Ramos (cell line): ENCODE measurements around the gene SLC35E1.

ENCODE experiments used
- in situ Hi-C: fragments of 300-500 bp; cut with MboI; formaldehyde crosslinking; loops from one replicate; pipeline ENCODE4 v1.14.3; 2022; ENCODE audit warnings: low sequenced_read_pairs; ENCODE audit not compliant: unreplicated experiment

SLC35E1 gene

DNA sequence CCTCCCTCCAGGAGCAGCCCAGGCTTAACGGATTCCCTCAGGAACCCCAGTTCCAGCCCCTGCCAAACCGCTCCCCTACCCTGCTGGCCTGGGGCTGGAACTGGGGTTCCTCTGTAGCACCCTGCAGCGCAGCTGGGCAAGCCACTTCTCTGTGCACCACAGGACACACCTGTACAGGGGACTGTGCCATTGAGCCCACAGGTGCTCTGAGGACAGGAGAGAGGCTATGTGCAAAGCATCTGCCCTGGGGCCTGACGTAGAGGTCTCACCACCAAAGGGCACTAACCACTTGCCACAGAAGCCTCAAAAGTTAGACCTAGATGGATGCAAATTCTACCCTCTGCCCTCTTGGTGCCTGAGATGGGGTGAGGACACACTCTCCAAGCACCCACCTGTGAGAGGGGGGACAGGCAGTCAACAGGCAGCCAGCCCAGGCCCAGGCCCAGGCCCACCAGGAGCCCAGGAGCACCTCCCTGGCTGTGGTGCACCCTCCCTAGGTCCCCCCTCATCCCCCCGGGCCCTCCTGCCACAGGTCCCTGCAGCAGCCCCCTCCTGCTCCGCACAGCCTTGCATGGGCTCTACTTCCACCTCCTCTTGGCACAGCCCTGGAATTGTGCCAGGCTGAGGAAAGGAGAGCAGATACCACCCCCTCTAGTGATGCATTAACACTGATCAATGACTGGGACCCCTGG is 27.6 kb upstream of the SLC35E1 start:
- in situ Hi-C loops = no loop called here

DNA sequence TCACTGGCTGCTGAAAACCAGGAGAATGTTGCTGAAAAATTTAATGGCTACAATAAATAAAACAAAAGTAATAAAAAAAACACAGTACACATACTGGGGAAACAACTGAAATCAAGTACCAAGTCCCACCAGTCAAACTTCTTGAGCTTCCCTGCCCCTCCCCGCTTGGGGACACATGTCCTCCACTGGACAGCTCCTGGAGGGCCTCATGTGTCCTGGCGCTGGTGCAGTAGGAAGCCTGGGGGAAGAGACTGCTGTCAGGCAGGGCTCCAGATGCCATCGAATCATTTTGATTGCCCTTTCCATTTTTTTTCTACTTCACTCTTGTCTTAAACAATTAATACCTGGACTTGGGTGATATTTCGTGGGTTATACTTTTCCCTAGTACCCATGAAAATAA is 26.6 kb upstream of the SLC35E1 start:
- in situ Hi-C loops = no loop called here

DNA sequence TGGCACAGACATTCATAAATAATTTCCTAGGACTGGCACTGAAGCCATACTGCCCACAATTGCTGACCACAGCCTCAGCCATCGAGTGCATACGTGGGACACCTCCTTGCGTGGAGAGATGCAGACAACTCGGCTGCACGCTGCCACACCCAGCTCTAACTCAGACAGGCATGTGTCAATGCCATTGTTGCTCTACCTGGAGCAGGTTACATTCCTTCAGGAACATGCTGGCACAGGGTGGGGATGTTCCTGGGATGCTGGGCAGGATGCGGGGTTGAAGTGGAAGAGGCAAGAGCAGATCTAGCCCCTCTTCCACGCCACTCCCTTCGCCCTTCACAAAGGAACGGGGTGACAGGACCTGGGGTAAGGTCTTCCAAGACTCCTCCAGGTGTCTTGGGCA is 24.2 kb upstream of the SLC35E1 start:
- in situ Hi-C loops = no loop called here

DNA sequence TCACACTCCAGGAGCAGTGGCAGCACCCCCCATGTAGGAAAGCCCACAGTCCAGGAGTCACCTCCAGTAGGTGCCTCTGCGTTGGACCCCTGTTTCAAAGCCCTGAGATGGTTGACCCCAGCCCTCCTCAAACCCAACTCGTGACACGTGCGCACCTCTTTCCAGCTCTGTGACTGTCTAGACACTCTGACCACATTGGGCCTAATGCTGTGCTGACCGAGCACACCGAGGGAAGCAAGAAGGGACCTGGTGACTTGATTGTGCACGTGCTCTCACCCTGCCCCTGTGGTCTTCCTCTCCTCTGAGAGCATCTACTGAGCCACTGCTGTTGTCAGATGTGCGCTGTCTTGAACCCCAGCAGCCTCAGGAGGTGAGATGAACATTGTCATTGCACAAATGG is 22.9 kb upstream of the SLC35E1 start:
- in situ Hi-C loops = no loop called here

DNA sequence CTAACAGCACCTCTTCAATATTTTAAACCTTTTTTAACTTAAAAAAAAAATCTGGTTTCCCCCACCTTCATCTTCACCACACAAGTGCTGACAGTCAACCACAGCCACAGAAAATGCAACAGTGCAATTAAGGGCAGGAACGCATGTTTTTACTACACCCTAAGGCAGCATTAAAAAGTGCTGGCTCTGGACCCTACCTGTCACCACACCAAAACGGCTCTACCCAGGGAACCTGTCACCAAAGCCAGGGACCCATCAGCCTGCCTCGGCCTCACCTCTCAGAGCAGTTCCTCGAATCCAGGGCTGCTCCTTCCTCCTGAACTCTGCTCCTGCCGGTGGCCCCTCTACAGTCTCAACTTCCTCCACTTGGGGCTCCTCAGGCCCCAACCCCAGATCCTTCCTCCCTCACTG is 22.5 kb upstream of the SLC35E1 start:
- in situ Hi-C loops = no loop called here

DNA sequence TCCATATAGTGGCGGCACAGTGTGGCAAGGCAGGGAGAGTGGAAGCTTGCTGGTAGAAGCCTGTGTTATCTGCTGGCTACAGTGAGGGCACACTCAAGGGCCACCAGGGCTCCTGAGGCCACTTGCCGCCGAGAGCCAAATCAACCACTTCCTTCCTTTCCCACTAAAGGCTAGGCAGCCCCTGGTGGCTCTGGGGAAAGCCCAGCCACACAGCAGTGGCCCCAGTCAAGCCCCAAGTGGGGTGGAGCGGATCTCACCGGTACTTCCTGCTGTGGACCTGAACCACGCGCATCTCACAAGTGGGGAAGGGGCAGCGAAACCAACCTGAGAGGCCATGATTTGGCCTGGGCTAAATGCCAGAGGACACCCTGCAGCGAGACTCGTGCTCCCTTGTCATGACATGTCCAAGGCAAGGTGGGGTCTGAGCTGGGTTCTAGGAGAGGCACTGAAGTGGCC is 21.9 kb upstream of the SLC35E1 start:
- in situ Hi-C loops = no loop called here

DNA sequence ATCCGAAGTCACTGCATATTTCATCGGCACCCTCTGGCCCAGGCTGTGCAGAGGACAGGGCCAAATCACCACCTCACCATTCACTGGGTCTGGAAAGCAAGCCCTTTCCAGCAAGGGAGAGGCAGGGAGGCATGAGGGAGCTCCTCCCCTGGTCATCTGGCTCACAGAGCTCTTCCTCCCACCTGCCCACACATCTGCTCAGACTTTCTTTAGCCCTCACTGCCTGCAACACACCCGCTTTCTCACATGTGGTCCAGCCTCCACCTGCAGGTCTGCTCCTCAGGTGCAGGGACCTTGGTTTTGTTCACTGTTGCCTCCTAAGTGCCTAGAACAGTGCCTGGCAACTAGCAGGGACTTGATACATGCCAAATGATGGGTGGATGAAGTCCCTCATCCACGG is 21.0 kb upstream of the SLC35E1 start:
- in situ Hi-C loops = no loop called here

DNA sequence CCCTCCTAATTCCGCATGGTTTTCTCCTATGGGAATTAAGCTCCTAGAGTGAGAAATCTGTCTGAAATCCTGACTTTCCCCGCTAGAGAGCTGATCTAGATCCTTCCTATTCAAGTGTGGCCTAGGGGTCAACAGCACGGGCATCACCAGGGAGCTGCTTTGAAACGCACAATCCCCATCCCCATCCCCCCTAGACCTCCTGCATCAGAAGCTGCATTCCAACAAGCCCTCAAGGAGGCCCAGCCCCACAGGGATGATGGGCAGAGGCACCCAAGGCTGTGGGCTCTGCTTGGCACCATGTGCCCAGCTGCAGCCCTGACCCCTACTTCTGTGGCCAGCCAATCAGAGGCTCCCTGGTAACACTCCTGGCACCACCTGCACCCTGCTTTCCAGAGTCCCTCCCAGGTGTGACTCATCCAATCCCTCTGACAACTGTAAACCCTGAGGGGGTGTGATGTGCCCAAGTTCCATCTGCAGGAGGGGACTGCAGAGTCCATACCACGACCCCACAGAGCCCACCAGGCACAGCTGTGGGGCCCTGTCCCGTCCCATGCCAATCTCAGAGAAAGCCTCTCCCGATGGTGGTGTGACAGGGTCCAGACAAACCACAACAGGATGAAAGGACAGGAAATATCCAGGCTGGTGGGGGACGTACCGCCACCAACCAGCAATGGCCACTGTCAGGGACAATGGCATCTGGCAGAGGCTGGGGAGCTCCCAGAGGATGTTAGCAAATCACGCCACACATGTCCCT is 19.8 kb upstream of the SLC35E1 start:
- in situ Hi-C loops = no loop called here

DNA sequence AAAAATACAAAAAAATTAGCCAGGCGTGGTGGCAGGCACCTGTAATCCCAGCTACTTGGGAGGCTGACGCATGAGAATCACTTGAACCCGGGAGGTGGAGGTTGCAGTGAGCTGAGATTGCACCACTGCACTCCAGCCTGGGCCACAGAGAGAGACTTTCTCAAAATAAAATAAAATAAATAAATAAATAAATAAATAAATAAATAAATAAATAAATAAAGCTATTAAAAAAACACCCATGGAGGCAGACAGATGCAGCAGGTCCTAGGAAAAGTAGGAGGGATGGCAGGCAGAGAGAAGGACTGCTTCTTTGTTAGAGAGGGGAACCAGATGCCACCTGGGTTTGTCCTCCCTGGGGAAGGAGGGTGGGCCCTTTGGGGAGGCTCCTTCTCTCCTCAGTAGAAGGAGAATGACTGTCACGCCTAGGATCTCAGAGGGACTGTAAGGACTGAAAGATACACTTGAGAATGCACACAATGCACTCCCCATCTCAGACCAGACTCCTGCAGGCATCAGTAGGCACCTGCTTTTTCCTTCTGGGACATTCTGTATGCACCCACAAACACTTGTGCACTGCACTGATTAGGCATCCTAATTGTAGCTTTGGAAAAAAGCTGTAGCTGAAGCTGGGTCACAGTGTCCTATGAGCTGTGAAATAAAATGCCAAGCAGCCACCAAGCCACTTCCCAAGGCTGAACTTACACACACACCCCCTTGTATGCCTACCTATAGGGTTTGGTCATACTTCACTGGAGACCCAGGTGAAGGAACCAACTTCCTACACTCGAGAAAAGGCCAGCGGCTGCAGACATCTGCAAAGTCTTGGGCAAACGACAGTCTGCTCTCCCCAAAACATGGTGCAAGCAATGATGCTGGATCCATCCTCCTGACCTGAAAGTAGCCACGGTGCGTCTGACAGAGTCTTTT is 18.9 kb upstream of the SLC35E1 start:
- in situ Hi-C loops = no loop called here

DNA sequence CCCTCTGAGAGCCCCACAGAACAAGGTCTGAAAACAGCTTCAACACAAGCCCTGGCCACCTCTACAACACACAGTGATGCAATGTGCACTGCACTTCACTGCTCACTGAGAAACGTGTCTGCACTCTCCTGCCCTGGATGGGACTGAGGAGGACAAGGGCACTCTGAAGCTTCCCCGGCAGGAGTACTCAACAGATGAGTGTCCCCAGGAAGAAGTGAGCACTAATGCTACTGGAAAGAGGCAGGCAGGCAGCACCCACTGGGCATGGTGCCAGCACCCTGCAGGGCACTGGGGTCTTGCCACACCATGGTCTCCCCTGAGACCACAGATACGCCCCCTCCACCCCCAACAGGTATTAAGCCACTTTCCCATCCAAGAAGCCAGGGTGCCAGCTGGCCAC is 17.7 kb upstream of the SLC35E1 start:
- in situ Hi-C loops = no loop called here

DNA sequence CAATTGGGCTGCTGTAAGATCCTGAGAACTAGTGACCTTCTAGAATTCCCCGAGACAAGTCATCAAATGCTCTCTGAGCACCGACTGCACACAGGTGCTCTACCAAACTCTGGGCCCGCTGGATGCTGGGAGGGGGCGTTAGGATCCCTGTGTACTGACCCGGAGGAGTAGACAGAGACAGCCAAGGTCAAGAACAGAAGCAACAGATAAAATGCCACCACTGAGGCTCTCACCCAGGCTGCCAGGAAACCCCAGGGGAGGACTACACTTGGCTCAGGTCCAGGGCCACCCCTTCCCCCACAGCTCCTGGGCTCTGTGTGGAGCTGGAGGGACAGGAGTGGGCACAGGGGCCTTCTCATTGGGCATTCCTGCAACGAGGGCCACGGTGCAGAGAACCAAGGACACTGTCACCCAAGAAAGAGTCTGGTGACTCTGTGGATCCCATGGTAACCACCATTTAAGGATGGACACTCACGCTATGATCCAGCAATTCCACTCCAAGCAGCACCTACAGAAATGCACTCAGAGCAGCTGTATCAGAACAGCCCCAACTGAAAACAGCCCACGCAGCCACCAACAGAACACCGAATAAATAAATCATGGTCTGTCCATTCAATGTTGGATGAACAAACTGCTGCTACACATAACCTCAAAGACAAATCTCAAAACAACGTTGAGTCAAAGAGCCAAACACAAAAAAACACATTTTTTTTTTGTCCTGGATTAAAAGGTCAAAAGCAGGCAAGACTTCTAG is 16.8 kb upstream of the SLC35E1 start:
- in situ Hi-C loops = no loop called here

DNA sequence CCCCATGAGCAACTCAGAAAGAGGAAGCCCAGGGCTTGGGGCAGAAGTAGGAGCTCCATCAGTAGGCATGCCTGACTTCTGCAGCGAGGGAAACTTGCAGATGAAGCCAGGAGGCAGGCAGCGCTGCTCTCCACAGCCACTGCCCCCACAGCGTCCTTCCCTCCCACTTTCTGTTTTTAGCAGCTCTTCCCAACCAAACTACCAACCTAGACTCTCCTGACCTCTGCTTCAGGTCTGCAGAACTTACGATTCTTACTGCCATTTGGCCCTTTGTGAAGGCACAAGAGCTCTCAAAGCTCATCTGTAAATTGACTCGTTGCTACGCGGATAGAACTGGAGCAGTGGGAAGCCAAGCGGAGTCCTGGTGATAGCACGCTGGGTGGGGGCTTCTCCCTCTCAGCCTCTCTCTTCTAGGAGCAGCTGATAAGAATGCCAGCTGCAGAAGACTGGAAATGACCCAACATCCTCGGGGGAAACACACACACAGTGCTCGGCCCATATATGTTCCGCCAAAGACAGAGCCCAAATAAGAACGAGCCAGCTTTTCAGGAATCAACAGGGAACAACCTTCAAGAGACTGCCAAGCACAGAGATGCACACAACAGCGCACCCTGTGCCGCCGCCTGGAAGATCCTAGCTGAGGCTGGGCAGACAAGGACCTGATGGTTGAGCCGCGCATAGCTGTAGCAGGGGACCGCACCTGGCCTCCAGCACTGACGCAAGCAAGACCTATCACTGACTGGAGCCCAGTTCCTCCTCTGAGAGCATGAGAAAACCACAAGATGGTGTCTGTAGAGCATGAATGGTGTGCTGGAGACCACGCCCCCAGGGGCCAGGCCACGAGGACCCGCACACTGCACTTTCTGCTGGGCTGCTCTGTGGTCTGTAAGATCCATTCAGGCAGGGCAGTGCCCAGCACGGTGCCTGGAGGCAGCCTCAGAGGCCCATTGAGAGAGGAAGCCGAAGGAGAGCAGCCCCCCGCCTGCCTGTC is 15.9 kb upstream of the SLC35E1 start:
- in situ Hi-C loops = no loop called here

DNA sequence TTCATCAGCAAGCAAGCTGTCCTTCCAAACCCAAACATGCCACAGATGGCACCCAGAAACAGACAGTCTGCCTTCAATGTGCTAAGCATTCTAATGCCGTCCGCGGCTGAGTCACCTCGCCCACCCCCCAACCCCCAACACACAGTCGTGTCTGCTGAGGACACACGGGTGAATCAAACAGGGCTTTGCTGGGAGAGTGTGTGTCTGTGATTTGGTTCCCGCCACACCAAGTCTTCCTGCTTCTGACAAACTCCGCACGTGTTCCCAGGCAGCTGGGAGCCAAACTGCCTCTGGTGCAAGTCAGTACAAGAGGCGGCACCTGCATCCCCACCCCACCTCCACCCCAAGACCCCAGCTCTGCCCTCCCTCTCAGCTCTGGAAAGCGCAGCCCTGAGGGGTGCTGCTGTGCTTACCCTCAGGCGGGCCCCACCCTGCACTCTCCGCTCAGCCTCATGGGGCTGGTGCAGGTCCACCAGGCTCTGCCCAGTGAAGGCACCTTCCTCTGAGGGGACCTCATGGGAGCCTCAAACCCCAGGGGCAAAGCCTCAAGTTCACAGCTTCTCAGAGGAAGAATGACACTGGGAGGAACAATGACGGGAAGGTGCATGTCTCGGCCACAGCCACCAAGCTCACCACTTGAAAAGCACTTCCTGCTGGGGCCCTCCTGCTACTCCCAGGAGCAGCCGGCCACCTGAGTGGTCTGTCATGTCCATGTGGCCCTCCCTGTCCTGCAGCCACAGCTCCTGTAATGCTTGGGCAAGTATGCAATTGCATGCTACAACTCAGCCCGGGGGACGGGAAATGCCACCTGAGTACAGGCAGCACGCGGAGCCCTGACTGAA is 15.0 kb upstream of the SLC35E1 start:
- in situ Hi-C loops = no loop called here

DNA sequence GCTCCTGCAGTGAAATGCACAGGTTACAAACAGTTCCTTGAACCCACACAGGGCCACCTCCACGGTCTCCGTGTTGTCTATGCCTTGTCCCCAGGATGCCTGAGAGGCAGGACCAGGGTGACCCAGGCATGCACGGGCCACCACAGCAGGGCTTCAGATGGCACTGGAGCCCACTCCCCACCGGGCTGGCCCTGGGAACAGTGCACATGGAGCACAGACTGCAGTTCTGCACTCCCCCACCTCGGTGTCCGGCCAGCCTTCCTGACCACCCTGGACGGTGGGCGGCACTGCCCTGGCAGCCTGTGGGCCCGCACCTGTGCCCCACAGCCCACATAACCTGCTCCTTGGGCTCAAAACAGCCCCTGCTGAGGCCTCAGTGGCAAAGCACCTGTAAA is 14.3 kb upstream of the SLC35E1 start:
- in situ Hi-C loops = no loop called here

DNA sequence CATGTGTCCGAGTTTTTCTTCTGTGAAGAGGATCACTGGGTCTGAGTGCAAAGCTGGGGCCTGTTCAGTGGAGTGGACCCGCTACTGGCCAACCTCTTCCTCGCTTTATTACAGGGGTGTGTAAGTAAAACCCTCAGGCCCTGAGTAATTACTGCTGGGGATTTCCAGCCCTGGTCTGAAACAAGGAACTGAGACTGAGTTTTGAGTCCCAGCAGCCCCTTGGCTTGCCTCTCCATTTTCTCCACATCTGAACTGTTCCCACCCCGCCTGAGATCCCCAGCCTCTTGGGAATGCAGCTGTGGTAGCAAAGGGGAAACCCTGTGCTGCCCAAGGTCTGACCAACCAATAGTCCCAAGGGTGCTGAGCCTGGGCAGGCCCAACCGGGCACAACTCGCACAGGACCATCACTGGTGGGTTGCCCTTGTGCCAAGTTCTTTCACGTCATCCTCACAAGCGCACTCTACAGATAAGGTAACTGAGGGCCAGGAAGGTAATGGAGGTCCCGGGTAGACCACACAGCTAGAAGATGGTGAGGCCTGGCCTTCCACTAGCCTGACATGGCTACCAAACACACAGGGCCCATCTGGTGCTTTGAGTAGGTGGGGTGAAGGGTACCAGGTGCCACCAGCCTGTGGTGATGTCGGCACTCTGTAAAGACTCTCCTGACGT is 13.7 kb upstream of the SLC35E1 start:
- in situ Hi-C loops = no loop called here

DNA sequence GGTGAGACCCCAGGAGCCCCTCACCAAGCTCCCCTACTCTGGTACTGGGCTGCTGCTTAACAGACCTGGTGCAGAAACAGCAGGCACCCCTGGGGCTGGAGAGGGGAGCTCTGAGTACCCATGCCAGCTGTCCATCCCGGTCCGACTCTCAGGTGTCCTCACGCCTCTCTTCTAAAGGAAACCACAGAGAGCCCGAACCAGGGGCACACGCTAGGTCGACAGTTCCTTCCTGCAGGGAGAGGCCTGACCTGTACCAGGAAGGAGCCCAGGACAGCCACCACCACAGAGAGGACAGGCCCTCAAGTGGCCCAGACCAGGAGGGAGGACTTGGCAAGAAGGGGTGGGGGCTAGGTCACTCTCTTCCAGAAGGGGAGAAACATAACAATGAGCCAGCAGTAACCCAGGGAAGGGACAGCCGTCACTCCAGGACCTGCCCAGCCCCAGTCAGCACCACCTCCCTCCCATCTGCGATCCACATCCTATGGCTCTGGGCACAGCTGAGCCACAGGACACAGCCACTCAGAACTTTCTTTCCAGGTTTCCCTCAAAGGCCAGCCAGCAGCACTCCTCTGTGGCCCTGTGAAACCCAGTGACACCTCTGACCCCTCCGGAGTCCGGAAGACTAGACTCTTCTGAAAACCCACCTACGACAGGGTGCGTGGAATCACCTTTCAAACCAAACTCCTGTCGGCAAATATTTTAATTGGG is 13.0 kb upstream of the SLC35E1 start:
- in situ Hi-C loops = no loop called here
